ENCODE measurements around the gene STUM. TPM values are rescaled to one million over a fixed set of nuclear protein-coding genes. Genes with fewer than 3 reads are reported as not detected.

STUM gene
- total and polyA plus RNA-seq, 10 of the 15 experiments (the other 5 are each of a cell fraction or from before 2014, with no cell fraction given): under 0.01 to 0.15 (median 0.09) TPM; not detected in 5

GRCh38 chr1:226582966-226583365 is 34.4 kb downstream of the STUM start (continued):
- TF ChIP-seq RFX5 (IDR thresholded peaks at IDR 0.05; ENCODE audit: low read depth, low read length): no peak
- TF ChIP-seq ATF7 (IDR thresholded peaks at IDR 0.05; ENCODE audit: low read depth): no peak
- TF ChIP-seq HSF1 (IDR thresholded peaks at IDR 0.05; ENCODE audit: low read depth, low read length): no peak
- TF ChIP-seq CHD4 (IDR thresholded peaks at IDR 0.05): no peak
- TF ChIP-seq MEF2B (IDR thresholded peaks at IDR 0.05; ENCODE audit: partially characterized antibody, poor library complexity, severe bottlenecking): no peak
- no peak for TF ChIP-seq POU2F2 (IDR thresholded peaks at IDR 0.05; ENCODE audit: borderline replicate concordance, low read depth, low read length)
- TF ChIP-seq HDAC6 (IDR thresholded peaks at IDR 0.05; ENCODE audit: unreplicated experiment): no peak

- ChIA-PET SMC1A (ENCODE audit: uncharacterized antibody, unreplicated experiment) (no interaction called here), POLR2A (no interaction called here), CTCF (interaction anchor here (1.6 to 2.0 kb wide), 2 partner anchors 16 to 23 kb away, joined by 3 to 7 read pairs; no protein-coding TSS in a partner anchor), RAD21 (ENCODE audit: unreplicated experiment) (no interaction called here)
- H3K9ac ChIP-seq (ENCODE audit: control insufficient read depth, insufficient read depth, low read length): no peak overlapping the region
- H3K4me3 ChIP-seq: no peak overlapping the region
- H3K79me2 ChIP-seq (ENCODE audit: control insufficient read depth, insufficient read depth, low read length): no peaks in the 10 kb centered on the region
- in situ Hi-C loops (cut with MboI) (no loop called here), intact Hi-C loops (cut with micrococcal nuclease; ENCODE audit: unreplicated experiment) (no loop called here)
- H3K36me3 ChIP-seq (ENCODE audit: control insufficient read depth in 2 of 2, insufficient read depth in 2 of 2, low read length in 1 of 2): no peaks in the 10 kb centered on the region
- WGBS (ENCODE audit: insufficient coverage, insufficient replicate concordance, low lambda C conversion rate, missing lambda C conversion rate): 38% methylated on average over 3 of the region's 3 CpGs
- no peak for FAIRE-seq
- ATAC-seq: no peak
- no peak overlapping the region for H3K4me2 ChIP-seq (ENCODE audit: control insufficient read depth, insufficient read depth)
- H3K27ac ChIP-seq (ENCODE audit: control insufficient read depth, insufficient read depth): no peak overlapping the region
- no peaks in the 10 kb centered on the region for H3K4me1 ChIP-seq (ENCODE audit: control insufficient read depth, insufficient read depth, low read length)
- DNase-seq (ENCODE audit: low read depth, low spot score): no peak
- H3K9me3 ChIP-seq (replicated peaks; ENCODE audit: control insufficient read depth, insufficient read depth, low read length): no peaks in the 10 kb centered on the region
- no TSS peak for BruUV-seq (replicated peaks)
- H4K20me1 ChIP-seq (ENCODE audit: control insufficient read depth, insufficient read depth): no peaks in the 10 kb centered on the region
- H3K27me3 ChIP-seq (replicated peaks in 1 of 2; ENCODE audit: control insufficient read depth in 2 of 2, insufficient read depth in 2 of 2, low read length in 1 of 2): peaks cover 0 to 2% of the 10 kb centered on the region in 2 experiments; a peak in 3 of 4 replicates
- no peak overlapping the region for H2AFZ ChIP-seq (ENCODE audit: control insufficient read depth, low read depth, low read length)
- TF ChIP-seq STAT1 (conservative IDR thresholded peaks at IDR 0.05) (no peak), ZNF207 (IDR thresholded peaks at IDR 0.05; ENCODE audit: borderline replicate concordance) (no peak), FOS (IDR thresholded peaks at IDR 0.05; ENCODE audit: borderline replicate concordance, extremely low read depth, insufficient read length) (no peak), SMARCA5 (IDR thresholded peaks at IDR 0.05) (no peak), RAD51 (IDR thresholded peaks at IDR 0.05) (no peak), SIX5 (IDR thresholded peaks at IDR 0.05; ENCODE audit: low read depth, low read length, severe bottlenecking) (no peak), EZH2 (IDR thresholded peaks at IDR 0.05; ENCODE audit: borderline replicate concordance, control insufficient read depth, low read depth, low read length) (no peak), ASH2L (IDR thresholded peaks at IDR 0.05; ENCODE audit: borderline replicate concordance, low read depth) (no peak), IKZF1 (conservative IDR thresholded peaks at IDR 0.05) (no peak), POLR2AphosphoS5 (IDR thresholded peaks at IDR 0.05; ENCODE audit: low read length) (no peak), NKRF (conservative IDR thresholded peaks at IDR 0.05) (no peak), DPF2 (IDR thresholded peaks at IDR 0.05) (no peak), MXI1 (IDR thresholded peaks at IDR 0.05; ENCODE audit: low read depth, low read length) (no peak), CBFB (IDR thresholded peaks at IDR 0.05; ENCODE audit: low read depth) (no peak), EGR1 (IDR thresholded peaks at IDR 0.05; ENCODE audit: borderline replicate concordance in 1 of 2, low read depth in 2 of 2, low read length in 2 of 2) (no peak), ATF3 (IDR thresholded peaks at IDR 0.05; ENCODE audit: borderline replicate concordance, extremely low read depth, low read depth, low read length) (no peak)
Observed at GRCh38 chr1:226584164-226584563, 35.6 kb downstream of the STUM start.
